Thyroid gland (tissue), 4 donors: ENCODE measurements around the gene ZAP70. TPM values are rescaled to one million over a fixed set of nuclear protein-coding genes. Genes with fewer than 3 reads are reported as not detected.

Experiments
- DNase-seq, 2 donors: peaks; one replicate each; pipeline ENCODE4 v3.0.0-alpha.2; 2019
- H3K27ac ChIP-seq, 3 donors: fragments of 200-600 bp; sonication (generic); 1 replicate in 2 of 3; 2 replicates in 1 of 3; pipeline ENCODE4 v1.5.1; 2016 to 2019; ENCODE audit warnings: mild to moderate bottlenecking in 1 of 3, moderate library complexity in 1 of 3
- H3K27me3 ChIP-seq: fragments of 200-600 bp; sonication (generic); one replicate; pipeline ENCODE4 v1.5.1; 2019
- H3K36me3 ChIP-seq, 2 donors: fragments of 200-600 bp; sonication (generic); one replicate each; pipeline ENCODE4 v1.5.1; 2016 to 2019
- H3K4me1 ChIP-seq, 2 donors: fragments of 200-600 bp; sonication (generic); one replicate each; pipeline ENCODE4 v1.5.1; 2017 to 2019
- H3K4me3 ChIP-seq, 3 donors: fragments of 200-600 bp; sonication (generic); replicated peaks in 1 of 3; 1 replicate in 2 of 3; 2 replicates in 1 of 3; pipeline ENCODE4 v1.5.1; 2016; ENCODE audit warnings: mild to moderate bottlenecking in 1 of 3
- H3K9me3 ChIP-seq: fragments of 200-600 bp; sonication (generic); one replicate; pipeline ENCODE4 v1.5.1; 2017
- CTCF ChIP-seq, 6 experiments: fragments of 200-600 bp in 3 of 6; fragments of 450-650 bp in 3 of 6; sonication (generic) in 3 of 6; IDR thresholded peaks; one replicate each; pipeline ENCODE4 v1.5.1; 2016 to 2019; ENCODE audit warnings: antibody characterized with exemption in 6 of 6, mild to moderate bottlenecking in 2 of 6, inconsistent platforms in 1 of 6, moderate library complexity in 1 of 6
- POLR2A ChIP-seq, 2 donors: fragments of 450-650 bp; IDR thresholded peaks; one replicate each; pipeline ENCODE4 v1.6.1; 2017; ENCODE audit warnings: antibody characterized with exemption in 2 of 2, mild to moderate bottlenecking in 2 of 2, moderate library complexity in 1 of 2
- WGBS, 2 donors: methylation state at CpG; one replicate each; pipeline ENCODE4 v1.1.5; 2017; 5-methylcytosine and 5-hydroxymethylcytosine counted together
- intact Hi-C: fragments of 100-400 bp; cut with DNase I; formaldehyde crosslinking; loops from one replicate; pipeline ENCODE4 v1.15.1; 2023
- total RNA-seq, 4 donors: library from RNA; depleted of rRNA; stranded (reverse); fragments of >200 nt; gene quantifications; one replicate each; pipeline ENCODE4 v1.2.3, GENCODE V29; 2016

ZAP70 gene
- total RNA-seq, 4 donors from 2014 or later: 4.0 to 7.6 (median 4.4) TPM

DNA sequence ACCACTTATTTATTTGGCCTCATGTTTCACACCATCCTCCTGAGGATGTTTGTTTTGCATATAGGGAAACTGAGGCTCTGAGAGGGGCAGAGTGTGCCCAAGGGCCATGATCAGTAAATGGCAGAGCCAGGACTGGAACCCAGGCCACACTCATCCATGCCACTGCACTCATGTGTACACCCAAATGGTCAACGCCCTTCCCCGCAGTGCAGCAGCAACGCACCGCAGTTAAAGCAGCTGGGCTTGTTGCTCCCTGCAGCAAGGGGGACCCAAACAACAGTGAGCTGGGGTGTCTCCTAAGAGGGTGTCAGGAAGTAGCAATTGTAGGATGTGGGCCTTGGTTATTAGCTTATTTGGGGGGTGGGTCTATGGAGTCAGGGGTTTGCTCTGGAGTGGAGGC, 36.6 kb downstream of the ZAP70 start:
- TF ChIP-seq POLR2A (IDR thresholded peaks at IDR 0.05) (no peak), CTCF (IDR thresholded peaks at IDR 0.05) (no peak)
- no peak for DNase-seq
- Histone ChIP-seq H3K36me3 (no peaks in the 10 kb centered on the region), H3K9me3 (no peaks in the 10 kb centered on the region), H3K4me1 (peaks cover 7 to 14% of the 10 kb centered on the region in 2 donors), H3K27ac (no peak overlapping the region), H3K27me3 (no peaks in the 10 kb centered on the region), H3K4me3 (no peak overlapping the region)
- 90 to 100% methylated on average over 4 of the region's 4 CpGs for WGBS, 2 donors
- intact Hi-C loops: no loop called here

DNA sequence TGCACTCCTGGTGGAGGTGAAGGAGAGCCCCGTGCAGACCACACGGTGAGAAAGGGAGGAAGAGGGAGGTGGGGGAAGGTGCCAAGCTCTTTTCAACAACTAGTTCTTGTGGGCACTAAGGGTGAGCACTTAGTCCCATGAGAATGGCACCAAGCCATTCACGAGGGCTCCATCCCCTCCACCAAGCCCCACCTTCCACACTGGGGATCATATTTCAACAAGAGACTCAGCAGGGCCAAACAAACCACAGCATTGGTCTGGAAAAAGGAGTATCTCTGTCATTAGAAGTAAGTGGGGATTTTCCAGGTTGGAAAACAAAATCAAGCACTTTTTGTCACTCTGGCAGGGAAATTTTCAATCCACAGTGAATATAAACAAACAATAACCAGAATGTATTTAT, 38.4 kb downstream of the ZAP70 start:
- H3K27ac ChIP-seq: peak overlapping the region; percentile 4 to 40 (median 28)
- H3K4me1 ChIP-seq: peaks cover 7 to 14% of the 10 kb centered on the region in 2 donors
- intact Hi-C loops: no loop called here
- DNase-seq: peak; percentile 76 to 82
- H3K27me3 ChIP-seq: no peaks in the 10 kb centered on the region
- H3K9me3 ChIP-seq: no peaks in the 10 kb centered on the region
- H3K4me3 ChIP-seq: no peak overlapping the region
- H3K36me3 ChIP-seq: peaks cover 0 to 2% of the 10 kb centered on the region in 2 donors
- TF ChIP-seq CTCF (IDR thresholded peaks at IDR 0.05): no peak
- TF ChIP-seq POLR2A (IDR thresholded peaks at IDR 0.05): no peak
- 21 to 40% methylated on average over 3 of the region's 3 CpGs for WGBS, 2 donors

DNA sequence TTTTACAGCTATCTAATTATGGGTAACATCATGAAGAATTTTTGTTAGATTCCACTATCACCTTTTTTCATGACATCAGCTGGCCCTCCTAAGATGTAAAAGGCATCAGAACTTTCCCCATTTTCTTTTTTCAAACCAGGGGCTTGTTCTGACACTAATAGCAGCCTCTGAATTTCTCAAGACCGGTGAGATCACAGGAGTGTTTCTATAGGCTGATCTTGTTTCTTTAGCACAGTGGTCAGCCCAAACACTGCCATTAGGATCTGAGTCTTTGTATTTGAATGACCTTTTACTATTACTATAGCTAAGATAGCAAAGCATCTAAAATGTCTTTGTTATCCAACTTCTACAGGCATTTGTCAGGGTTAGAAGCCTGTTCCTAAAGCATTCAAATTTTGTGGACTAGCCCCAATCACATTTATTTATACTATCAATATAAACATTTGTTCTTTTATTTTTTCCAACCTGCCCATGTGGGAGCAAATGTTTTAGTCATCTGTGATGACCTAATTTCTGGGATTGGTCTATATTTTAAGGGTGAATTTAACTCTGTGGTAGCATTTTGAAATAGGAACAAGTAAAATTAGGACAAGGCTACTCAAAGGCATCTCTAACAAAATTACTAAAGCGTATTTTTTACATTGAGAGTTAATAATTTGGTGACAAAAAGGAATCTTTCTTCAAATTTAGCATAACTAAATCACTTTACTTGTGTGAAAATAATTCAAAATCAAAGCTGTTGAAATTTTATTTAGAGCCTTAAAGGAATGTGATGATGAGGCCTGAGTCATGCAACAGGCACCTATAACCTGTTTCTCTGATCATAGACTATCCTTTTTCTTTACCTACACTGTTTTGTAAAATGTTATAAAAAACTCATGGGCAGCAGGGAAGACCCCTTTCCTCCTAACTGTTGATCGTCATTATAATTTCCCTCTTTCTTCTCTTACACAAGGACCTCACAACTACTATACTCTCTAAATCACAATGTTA, 39.3 kb downstream of the ZAP70 start:
- no peak for DNase-seq
- Histone ChIP-seq H3K36me3 (peaks cover 6 to 11% of the 10 kb centered on the region in 2 donors), H3K4me1 (peaks cover 7 to 14% of the 10 kb centered on the region in 2 donors), H3K4me3 (no peak overlapping the region), H3K9me3 (no peaks in the 10 kb centered on the region), H3K27ac (peak overlapping the region; percentile 4 to 28 (median 6)), H3K27me3 (no peaks in the 10 kb centered on the region)
- 81 to 82% methylated on average over 3 of the region's 3 CpGs for WGBS, 2 donors
- intact Hi-C loops: no loop called here
- TF ChIP-seq POLR2A (IDR thresholded peaks at IDR 0.05) (no peak), CTCF (IDR thresholded peaks at IDR 0.05) (no peak)

GRCh38 chr2:97754690-97755346, 41.4 kb downstream of the ZAP70 start:
- TF ChIP-seq CTCF (IDR thresholded peaks at IDR 0.05) (no peak), POLR2A (IDR thresholded peaks at IDR 0.05) (no peak)
- 84 to 90% methylated on average over 12 of the region's 12 CpGs for WGBS, 2 donors
- no peaks in the 10 kb centered on the region for H3K9me3 ChIP-seq
- no peaks in the 10 kb centered on the region for H3K27me3 ChIP-seq
- no peak overlapping the region for H3K27ac ChIP-seq
- peaks cover 18 to 20% of the 10 kb centered on the region in 2 donors for H3K36me3 ChIP-seq
- H3K4me1 ChIP-seq: peaks cover 7 to 14% of the 10 kb centered on the region in 2 donors
- no peak overlapping the region for H3K4me3 ChIP-seq
- intact Hi-C loops: no loop called here
- DNase-seq: no peak
